Skeletal muscle tissue (tissue), 4 donors: ENCODE results near the gene PBX1. TPM values are rescaled to one million over a fixed set of nuclear protein-coding genes. Genes with fewer than 3 reads are reported as not detected.
"Not testable (repeated sequence)": the region's sequence is repeated elsewhere in the genome, so short reads cannot be mapped to it uniquely, and the experiment has no call there.

Experiments
- H3K27ac ChIP-seq: one replicate; pipeline ENCODE4 v1.7.0; 2013; ENCODE audit warnings: mild to moderate bottlenecking, low read depth, low read length, inconsistent platforms
- H3K27me3 ChIP-seq, 3 donors: one replicate each; pipeline ENCODE4 v1.7.0; 2013; ENCODE audit warnings: low read length in 3 of 3; ENCODE audit not compliant: control insufficient read depth in 3 of 3, insufficient read depth in 3 of 3
- H3K36me3 ChIP-seq, 3 donors: one replicate each; pipeline ENCODE4 v1.7.0; 2013; ENCODE audit warnings: low read length in 3 of 3; ENCODE audit not compliant: control insufficient read depth in 3 of 3, insufficient read depth in 3 of 3
- H3K4me1 ChIP-seq, 3 donors: one replicate each; pipeline ENCODE4 v1.7.0; 2013; ENCODE audit warnings: low read length in 3 of 3, mild to moderate bottlenecking in 3 of 3; ENCODE audit not compliant: control insufficient read depth in 3 of 3, insufficient read depth in 3 of 3
- H3K4me3 ChIP-seq, 3 donors: one replicate each; pipeline ENCODE4 v1.7.0; 2013; ENCODE audit warnings: low read length in 3 of 3
- H3K9ac ChIP-seq, 3 donors: one replicate each; pipeline ENCODE4 v1.7.0; 2013; ENCODE audit warnings: low read length in 3 of 3, mild to moderate bottlenecking in 3 of 3, moderate library complexity in 2 of 3, low read depth in 1 of 3
- H3K9me3 ChIP-seq, 3 donors: one replicate each; pipeline ENCODE4 v1.7.0; 2013; ENCODE audit warnings: low read length in 3 of 3; ENCODE audit not compliant: control insufficient read depth in 3 of 3
- total RNA-seq: library from RNA; depleted of rRNA; stranded (reverse); fragments of >200 nt; gene quantifications from one replicate; pipeline ENCODE4 v1.2.3, GENCODE V29; 2014
- donor health status: Osteomylitis.

Gene PBX1
- total RNA-seq, 1 donor from 2014 or later = 53.2 TPM

DNA sequence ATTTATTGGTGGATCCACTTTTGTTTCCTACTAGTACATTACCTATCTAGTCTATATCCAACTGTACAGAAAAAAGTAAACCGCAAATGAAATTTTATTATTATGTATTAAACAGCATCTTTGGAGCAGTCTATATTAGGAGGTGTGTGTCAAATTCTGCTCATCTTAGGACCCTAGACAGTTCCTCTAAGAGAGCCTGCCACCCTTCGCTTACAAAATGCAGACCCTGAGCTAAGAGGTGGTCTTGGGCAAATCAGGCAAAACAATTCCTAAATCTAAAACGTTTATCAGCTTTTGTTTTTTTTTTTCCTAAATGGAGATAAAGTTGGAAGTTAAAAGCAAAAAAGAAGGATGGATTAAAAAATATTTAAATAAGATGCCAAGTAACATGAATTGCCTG lies 85.3 kb downstream of the PBX1 start:
- no peaks in the 10 kb centered on the region for H3K9me3 ChIP-seq
- peak overlapping the region; percentile 95 for H3K27ac ChIP-seq
- no peak overlapping the region for H3K4me3 ChIP-seq
- H3K9ac ChIP-seq = peak overlapping the region in 2 of 3 donors; percentile 0 to 16
- H3K4me1 ChIP-seq = peaks cover 73 to 82% (median 79%) of the 10 kb centered on the region in 3 donors
- H3K27me3 ChIP-seq = no peaks in the 10 kb centered on the region
- no peaks in the 10 kb centered on the region for H3K36me3 ChIP-seq

DNA sequence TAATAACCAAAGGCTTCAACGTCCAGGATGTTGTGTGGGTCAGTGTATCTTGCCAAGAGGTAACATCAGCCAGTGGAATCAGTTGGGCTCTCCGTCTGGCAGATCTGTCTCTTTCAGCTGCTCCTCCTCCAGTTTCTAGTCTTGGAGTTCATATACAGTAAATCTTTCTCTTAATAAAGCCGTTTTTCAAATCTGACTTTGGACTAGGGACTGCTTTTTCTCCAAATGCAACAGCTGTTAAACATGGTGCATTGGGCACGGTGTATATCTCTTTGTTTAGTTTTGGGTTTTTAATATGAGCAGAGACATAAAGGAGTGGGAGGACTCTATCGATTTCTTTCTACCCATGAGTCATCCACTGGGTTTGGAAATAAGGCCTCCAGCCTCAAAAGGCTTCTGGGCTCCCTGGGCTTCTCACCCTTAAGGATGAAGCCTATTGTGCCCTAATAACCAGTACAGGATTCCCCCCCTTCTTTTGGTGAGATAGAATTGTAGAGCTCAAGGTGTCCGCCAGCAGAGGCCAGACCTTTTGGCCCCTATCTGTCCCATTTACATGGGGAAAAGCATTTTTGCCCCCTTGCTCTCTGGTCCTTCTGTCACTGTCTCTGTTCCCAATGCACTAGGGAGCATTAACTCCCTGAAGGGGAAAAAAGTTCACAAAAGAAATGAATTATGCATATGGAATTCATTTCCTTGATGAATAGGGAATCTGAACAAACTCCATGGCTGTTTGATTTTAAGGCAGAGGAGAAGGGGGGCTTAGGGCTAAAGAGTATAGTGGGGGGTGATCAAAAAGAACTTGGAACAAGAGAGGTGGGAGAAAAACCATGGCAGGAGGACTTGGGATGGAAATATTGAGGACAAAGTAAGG lies 86.0 kb downstream of the PBX1 start:
- Histone ChIP-seq H3K27ac (peak overlapping the region; percentile 95), H3K4me1 (peaks cover 70 to 82% (median 80%) of the 10 kb centered on the region in 3 donors), H3K9me3 (no peaks in the 10 kb centered on the region), H3K9ac (peak overlapping the region in 2 of 3 donors; percentile 46 to 58), H3K27me3 (no peaks in the 10 kb centered on the region), H3K4me3 (no peak overlapping the region), H3K36me3 (no peaks in the 10 kb centered on the region)

DNA sequence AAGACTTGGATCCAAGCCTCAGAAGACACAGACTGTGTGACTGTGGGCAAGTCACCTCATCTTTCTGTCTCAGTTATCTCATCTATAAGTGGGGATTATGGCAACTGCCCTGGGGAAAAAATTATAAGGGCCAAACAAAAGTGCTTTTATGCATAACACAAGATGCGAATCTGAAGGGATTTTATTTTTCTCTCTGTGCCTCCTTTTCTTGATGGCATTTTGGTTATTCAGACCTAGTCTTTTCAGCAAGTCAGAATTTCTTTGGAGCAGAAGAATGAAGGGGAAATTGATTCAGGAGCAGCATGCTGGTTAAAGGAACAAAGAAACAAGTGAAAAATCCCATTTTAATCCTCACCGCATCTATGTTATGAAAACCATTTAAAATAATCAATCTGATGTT lies 86.9 kb downstream of the PBX1 start:
- Histone ChIP-seq H3K4me3 (no peak overlapping the region), H3K27ac (peak overlapping the region; percentile 95), H3K27me3 (no peaks in the 10 kb centered on the region), H3K9ac (peak overlapping the region in 1 of 3 donors; percentile 34), H3K36me3 (no peaks in the 10 kb centered on the region), H3K9me3 (no peaks in the 10 kb centered on the region), H3K4me1 (peaks cover 66 to 74% (median 72%) of the 10 kb centered on the region in 3 donors)

DNA sequence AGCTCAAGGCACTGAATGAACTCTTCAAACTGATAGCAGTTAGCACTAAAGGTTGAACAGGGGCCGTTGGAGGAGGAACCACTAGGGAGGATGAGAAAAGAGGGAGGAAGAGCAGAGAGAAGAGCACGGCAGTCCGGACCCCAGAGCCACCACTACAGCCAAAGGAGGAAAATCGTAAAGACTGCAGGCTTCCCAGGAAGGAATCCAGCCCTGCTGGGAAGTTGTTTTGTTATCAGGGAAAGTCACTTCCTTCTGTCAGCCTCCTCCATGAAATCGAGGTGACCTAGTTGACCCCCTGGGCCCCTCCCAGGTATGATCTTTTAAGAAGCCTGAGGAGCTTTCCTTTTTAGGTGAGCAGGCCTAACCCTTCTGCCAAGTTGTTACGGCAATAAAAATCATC lies 88.2 kb downstream of the PBX1 start:
- Histone ChIP-seq H3K9ac (no peak overlapping the region), H3K4me1 (peaks cover 59 to 67% (median 66%) of the 10 kb centered on the region in 3 donors), H3K36me3 (no peaks in the 10 kb centered on the region), H3K9me3 (no peaks in the 10 kb centered on the region), H3K27me3 (no peaks in the 10 kb centered on the region), H3K27ac (peak overlapping the region; percentile 23), H3K4me3 (no peak overlapping the region)

DNA sequence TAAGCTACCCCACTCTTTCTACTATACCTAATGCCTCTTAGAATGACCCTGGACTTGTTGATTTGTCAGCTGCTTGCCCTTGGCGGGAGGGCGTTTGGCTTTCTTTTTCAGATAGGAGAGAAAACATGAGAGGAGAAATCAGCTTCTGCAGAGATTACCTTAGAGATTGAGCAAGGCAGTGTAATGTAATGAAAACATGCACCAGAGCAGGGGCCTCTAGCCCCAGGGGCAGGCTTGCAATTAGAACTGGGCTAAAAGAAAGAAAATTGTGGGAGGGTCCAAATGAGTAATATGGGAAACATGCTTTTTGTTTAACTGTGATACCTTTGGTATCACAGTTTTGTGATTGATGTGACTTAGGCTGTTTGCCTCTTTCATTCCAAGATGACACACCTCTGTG lies 89.7 kb downstream of the PBX1 start:
- H3K4me3 ChIP-seq = peak overlapping the region in 1 of 3 donors; percentile 14
- H3K27ac ChIP-seq = peak overlapping the region; percentile 28
- H3K9me3 ChIP-seq = no peaks in the 10 kb centered on the region
- H3K9ac ChIP-seq = peak overlapping the region in 2 of 3 donors; percentile 20 to 59
- no peaks in the 10 kb centered on the region for H3K36me3 ChIP-seq
- no peaks in the 10 kb centered on the region for H3K27me3 ChIP-seq
- H3K4me1 ChIP-seq = peaks cover 46 to 57% (median 53%) of the 10 kb centered on the region in 3 donors

DNA sequence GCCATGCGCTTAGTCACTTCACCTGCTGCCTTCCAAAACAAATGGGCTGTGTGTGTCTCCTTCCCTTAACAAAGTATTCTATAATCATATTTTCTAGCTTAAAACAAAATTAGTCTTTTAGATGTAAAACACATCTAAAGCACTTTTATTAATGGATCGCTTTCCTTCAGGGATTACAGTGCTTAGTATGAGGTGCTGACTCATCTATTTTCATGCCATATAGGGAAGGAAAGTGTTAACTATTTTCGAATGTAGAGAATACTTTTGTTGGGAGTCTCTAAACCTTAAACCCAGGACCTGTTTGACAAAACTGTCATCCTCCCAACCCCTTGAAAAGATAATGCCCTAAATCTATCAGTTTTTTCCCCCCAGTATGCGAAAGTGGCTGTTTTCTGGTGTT lies 90.2 kb downstream of the PBX1 start:
- no peaks in the 10 kb centered on the region for H3K36me3 ChIP-seq
- no peaks in the 10 kb centered on the region for H3K9me3 ChIP-seq
- no peak overlapping the region for H3K4me3 ChIP-seq
- peaks cover 41 to 54% (median 48%) of the 10 kb centered on the region in 3 donors for H3K4me1 ChIP-seq
- H3K27me3 ChIP-seq = no peaks in the 10 kb centered on the region
- H3K9ac ChIP-seq = peak overlapping the region in 1 of 3 donors; percentile 12
- peak overlapping the region; percentile 28 for H3K27ac ChIP-seq

DNA sequence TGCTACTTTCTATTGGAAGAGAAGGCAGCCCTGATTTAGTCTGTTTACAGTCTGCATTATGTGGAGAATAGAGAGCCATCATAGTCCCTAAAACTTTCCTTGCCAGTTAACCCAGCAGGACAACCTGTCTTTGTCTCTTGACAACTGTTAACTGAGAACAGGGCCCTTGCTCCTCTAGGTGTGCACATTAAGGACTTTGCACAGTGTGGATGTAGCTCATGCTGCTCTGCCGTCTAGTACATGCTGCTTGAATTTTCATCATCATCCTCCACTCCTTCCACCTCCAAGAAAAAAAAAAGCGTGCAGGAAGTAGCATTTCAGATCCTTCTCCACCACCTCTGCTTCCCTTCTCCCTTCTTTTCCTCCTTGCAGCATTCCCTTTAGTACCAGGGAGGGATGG lies 91.5 kb downstream of the PBX1 start:
- Histone ChIP-seq H3K36me3 (no peaks in the 10 kb centered on the region), H3K9me3 (no peaks in the 10 kb centered on the region), H3K27ac (no peak overlapping the region), H3K9ac (no peak overlapping the region), H3K4me1 (peaks cover 29 to 44% (median 35%) of the 10 kb centered on the region in 3 donors), H3K4me3 (no peak overlapping the region), H3K27me3 (no peaks in the 10 kb centered on the region)

DNA sequence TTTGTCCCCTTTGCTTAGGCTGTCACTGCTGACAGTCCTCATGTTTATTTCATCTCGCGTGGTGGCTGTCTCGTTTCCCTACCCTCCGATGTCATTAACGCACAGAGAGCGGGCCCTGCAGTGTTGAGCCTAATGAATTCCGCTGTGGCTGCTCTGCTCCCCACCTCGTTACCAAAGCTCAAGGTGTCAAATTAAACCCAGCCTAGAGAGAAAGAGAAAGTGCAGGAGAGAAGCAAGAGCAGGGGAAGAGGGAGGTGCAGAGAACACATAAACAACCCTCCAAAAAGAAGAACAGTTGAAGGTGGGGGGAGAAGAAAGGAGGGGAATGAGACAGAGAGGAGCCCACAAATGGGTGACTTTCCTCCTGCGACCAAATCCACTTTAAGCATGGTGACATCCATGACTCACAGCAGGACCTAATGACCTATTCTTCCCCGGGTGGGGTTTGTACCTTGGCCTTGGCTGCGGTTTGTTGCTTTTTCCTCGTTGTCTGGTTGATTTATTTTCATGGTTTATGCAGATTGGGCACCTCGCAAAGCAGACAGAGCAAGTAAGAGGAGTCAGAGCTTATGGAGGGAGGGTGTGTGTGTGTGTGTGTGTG lies 92.5 kb downstream of the PBX1 start:
- Histone ChIP-seq H3K27ac (peak overlapping the region; percentile 26), H3K9ac (peak overlapping the region in 2 of 3 donors; percentile 10 to 15), H3K27me3 (no peaks in the 10 kb centered on the region), H3K4me1 (peaks cover 27 to 38% (median 31%) of the 10 kb centered on the region in 3 donors), H3K9me3 (no peaks in the 10 kb centered on the region), H3K36me3 (no peaks in the 10 kb centered on the region), H3K4me3 (no peak overlapping the region)

DNA sequence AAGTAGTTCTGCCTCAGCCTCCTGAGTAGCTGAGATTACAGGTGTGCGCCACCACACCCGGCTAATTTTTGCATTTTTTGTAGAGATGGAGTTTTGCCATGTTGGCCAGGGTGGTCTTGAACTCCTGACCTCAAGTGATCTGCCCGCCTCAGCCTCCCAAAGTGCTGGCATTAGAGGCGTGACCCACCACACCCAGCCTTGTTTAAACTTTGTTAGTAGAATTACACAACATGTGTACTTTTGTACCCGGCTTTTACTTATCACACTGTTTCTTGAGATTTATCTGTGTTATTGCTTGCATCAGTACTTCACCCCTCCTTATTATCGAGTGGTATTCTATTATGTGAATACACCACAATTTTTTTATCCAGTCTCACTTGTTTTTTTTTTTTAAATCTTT lies 94.0 kb downstream of the PBX1 start:
- H3K27ac ChIP-seq, H3K36me3 ChIP-seq, H3K27me3 ChIP-seq, H3K4me3 ChIP-seq, H3K9me3 ChIP-seq, H3K9ac ChIP-seq: not testable (repeated sequence)
- peaks cover 23 to 28% (median 23%) of the 10 kb centered on the region in 3 donors for H3K4me1 ChIP-seq

DNA sequence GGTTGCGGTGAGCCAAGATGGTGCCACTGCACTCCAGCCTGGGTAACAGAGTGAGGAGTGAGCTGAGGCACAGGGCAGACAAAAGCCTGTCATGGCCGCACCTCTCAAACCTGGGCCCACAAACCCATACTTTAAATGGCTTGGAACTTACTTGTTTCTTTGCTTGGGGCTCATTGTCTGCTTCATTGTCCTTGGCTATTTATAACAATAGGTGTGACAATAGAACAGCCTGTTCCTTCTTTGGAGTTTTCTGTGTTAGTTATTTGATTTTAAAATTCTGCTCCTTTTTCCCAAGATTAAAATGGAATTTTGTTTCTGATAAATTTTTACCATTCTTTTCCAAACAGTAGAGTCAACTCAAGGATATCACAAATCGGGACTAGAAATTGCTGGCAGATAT lies 94.7 kb downstream of the PBX1 start:
- Histone ChIP-seq H3K9ac (no peak overlapping the region), H3K4me3 (no peak overlapping the region), H3K36me3 (no peaks in the 10 kb centered on the region), H3K4me1 (peaks cover 15 to 22% (median 16%) of the 10 kb centered on the region in 3 donors), H3K27ac (no peak overlapping the region), H3K9me3 (no peaks in the 10 kb centered on the region), H3K27me3 (no peaks in the 10 kb centered on the region)
